ENCODE data around the gene ACOT12. TPM values are rescaled to one million over a fixed set of nuclear protein-coding genes. Genes with fewer than 3 reads are reported as not detected.
A peak's percentile ranks its signal among the peaks of the same experiment; 100 is the strongest.

ACOT12 gene
- total and polyA plus RNA-seq, 2 of the 13 experiments (the other 11 are each of a cell fraction or from before 2014, with no cell fraction given), result not detected

GRCh38 chr5:81355291-81356251 is 38.4 kb downstream of the ACOT12 start (continued):
- TF ChIP-seq ZNF687 (CRISPR knock-in tag; IDR thresholded peaks at IDR 0.05) (peak; percentile 66), MEIS2 (CRISPR knock-in tag; IDR thresholded peaks at IDR 0.05) (no peak), SP4 (CRISPR knock-in tag; IDR thresholded peaks at IDR 0.05) (no peak), ATF5 (CRISPR knock-in tag; IDR thresholded peaks at IDR 0.05; ENCODE audit: low read depth) (0 out of 2 replicates have a peak, but pooled peaks have one; percentile 63), MAFF (IDR thresholded peaks at IDR 0.05; ENCODE audit: low read depth, low read length) (no peak), ZMYM3 (CRISPR knock-in tag; IDR thresholded peaks at IDR 0.05) (no peak), DPF2 (CRISPR knock-in tag; IDR thresholded peaks at IDR 0.05; ENCODE audit: borderline replicate concordance, low read depth) (no peak), PRDM4 (CRISPR knock-in tag; IDR thresholded peaks at IDR 0.05; ENCODE audit: borderline replicate concordance) (no peak), ZSCAN9 (CRISPR knock-in tag; IDR thresholded peaks at IDR 0.05; ENCODE audit: borderline replicate concordance) (no peak), TEF (CRISPR knock-in tag; IDR thresholded peaks at IDR 0.05) (no peak), ZXDC (CRISPR knock-in tag; IDR thresholded peaks at IDR 0.05) (no peak), IKZF4 (CRISPR knock-in tag; IDR thresholded peaks at IDR 0.05; ENCODE audit: borderline replicate concordance, low read depth, not compliant biosample characterization) (no peak), SUZ12 (IDR thresholded peaks at IDR 0.05; ENCODE audit: low read depth, low read length) (no peak), MAZ (IDR thresholded peaks at IDR 0.05; ENCODE audit: borderline replicate concordance, low read depth, low read length) (no peak), MAZ (CRISPR knock-in tag; IDR thresholded peaks at IDR 0.05; ENCODE audit: low read depth) (no peak), ZNF782 (CRISPR knock-in tag; IDR thresholded peaks at IDR 0.05; ENCODE audit: borderline replicate concordance) (no peak), FOXK1 (CRISPR knock-in tag; IDR thresholded peaks at IDR 0.05; ENCODE audit: borderline replicate concordance, low read depth) (no peak)
